IMR-90 (cell line): ENCODE measurements around the gene KLF9. TPM values are rescaled to one million over a fixed set of nuclear protein-coding genes. Genes with fewer than 3 reads are reported as not detected.

Experiments used
- ATAC-seq: fragments of 200-7000 bp; cut with Tn5 transposase; 2 replicates; pipeline ENCODE4 v1.9.1; 2020; ENCODE audit warnings: low read depth, mild to moderate bottlenecking, moderate library complexity
- BruUV-seq: library from RNA; stranded (reverse); fragments of 400-500 nt; replicated peaks from 2 replicates; lab custom pipeline; 2021; lab: Mats Ljungman, UMichigan
- CTCF ChIA-PET: fragments of 300-600 bp; formaldehyde crosslinking; extraction: SDS; loops from one replicate; lab custom pipeline; 2021; ENCODE audit warnings: antibody characterized with exemption; lab: Yijun Ruan, JAX
- POLR2A ChIA-PET: fragments of 300-600 bp; sonication (Branson Sonifier 250); formaldehyde crosslinking; loops from one replicate; lab custom pipeline; 2022; ENCODE audit warnings: antibody characterized with exemption; ENCODE audit not compliant: unreplicated experiment; lab: Charles Lee
- DNase-seq: peaks from one replicate; pipeline ENCODE4 v3.0.0; 2013
- H2AFZ ChIP-seq: replicated peaks from 2 replicates; pipeline ENCODE3; 2013; ENCODE audit warnings: low read length, mild to moderate bottlenecking; ENCODE audit not compliant: poor library complexity
- H2AK5ac ChIP-seq: 2 replicates; pipeline ENCODE4 v1.6.1; 2013; ENCODE audit warnings: low read depth, low read length, inconsistent platforms
- H2AK9ac ChIP-seq: replicated peaks from 2 replicates; pipeline ENCODE3; 2013; ENCODE audit warnings: mild to moderate bottlenecking, low read depth, low read length, moderate library complexity; ENCODE audit not compliant: poor library complexity
- H2BK120ac ChIP-seq: 2 replicates; pipeline ENCODE4 v1.6.1; 2013; ENCODE audit warnings: low read depth, low read length, inconsistent platforms
- H2BK15ac ChIP-seq: 3 replicates; pipeline ENCODE4 v1.6.1; 2013; ENCODE audit warnings: low read depth, low read length, inconsistent platforms
- H2BK20ac ChIP-seq: 2 replicates; pipeline ENCODE4 v1.6.1; 2013; ENCODE audit warnings: low read depth, mild to moderate bottlenecking, inconsistent platforms, low read length, moderate library complexity
- H2BK5ac ChIP-seq: 2 replicates; pipeline ENCODE4 v1.6.1; 2013; ENCODE audit warnings: mild to moderate bottlenecking, low read depth, low read length, inconsistent platforms; ENCODE audit not compliant: poor library complexity, severe bottlenecking
- H3K14ac ChIP-seq: replicated peaks from 2 replicates; pipeline ENCODE4 v1.6.1; 2013; ENCODE audit warnings: low read depth, low read length, inconsistent platforms
- H3K18ac ChIP-seq: 2 replicates; pipeline ENCODE4 v1.6.1; 2013; ENCODE audit warnings: low read depth, low read length, control low read depth
- H3K23ac ChIP-seq: 2 replicates; pipeline ENCODE4 v1.6.1; 2013; ENCODE audit warnings: low read depth, low read length, inconsistent platforms
- H3K27ac ChIP-seq: 2 replicates; pipeline ENCODE4 v1.5.1; 2013; ENCODE audit warnings: mild to moderate bottlenecking, control low read depth, low read length; ENCODE audit not compliant: insufficient read depth
- H3K27me3 ChIP-seq: 2 replicates; pipeline ENCODE4 v1.6.1; 2013; ENCODE audit warnings: low read length; ENCODE audit not compliant: control insufficient read depth, insufficient read depth
- H3K36me3 ChIP-seq: 2 replicates; pipeline ENCODE4 v1.6.1; 2013; ENCODE audit warnings: low read length, mixed read lengths; ENCODE audit not compliant: control insufficient read depth, insufficient read depth
- H3K4ac ChIP-seq: 2 replicates; pipeline ENCODE4 v1.6.1; 2013; ENCODE audit warnings: low read depth, low read length, inconsistent platforms
- H3K4me1 ChIP-seq: 2 replicates; pipeline ENCODE4 v1.6.1; 2013; ENCODE audit warnings: low read length, mixed read lengths; ENCODE audit not compliant: control insufficient read depth, insufficient read depth
- H3K4me2 ChIP-seq: 2 replicates; pipeline ENCODE4 v1.6.1; 2013; ENCODE audit warnings: low read depth, mild to moderate bottlenecking, control low read depth, low read length, moderate library complexity
- H3K4me3 ChIP-seq: 2 replicates; pipeline ENCODE4 v1.5.1; 2013; ENCODE audit warnings: low read depth, mild to moderate bottlenecking, control low read depth, low read length, moderate library complexity; ENCODE audit not compliant: insufficient read depth
- H3K56ac ChIP-seq: 2 replicates; pipeline ENCODE4 v1.6.1; 2013; ENCODE audit warnings: low read length, inconsistent platforms; ENCODE audit not compliant: insufficient read depth; ENCODE audit errors: extremely low read depth
- H3K79me1 ChIP-seq, 2 experiments: 2 replicates each; pipeline ENCODE4 v1.6.1; 2013; ENCODE audit warnings: low read length in 2 of 2, inconsistent platforms in 1 of 2, low read depth in 1 of 2
- H3K9ac ChIP-seq: 2 replicates; pipeline ENCODE4 v1.6.1; 2013; ENCODE audit warnings: low read depth, low read length, control low read depth
- H3K9me1 ChIP-seq: 2 replicates; pipeline ENCODE4 v1.6.1; 2013; ENCODE audit warnings: low read length, inconsistent platforms; ENCODE audit not compliant: insufficient read depth
- H3K9me3 ChIP-seq: 2 replicates; pipeline ENCODE4 v1.6.1; 2013; ENCODE audit warnings: low read length; ENCODE audit not compliant: control insufficient read depth, insufficient read depth
- H4K20me1 ChIP-seq: 2 replicates; pipeline ENCODE4 v1.6.1; 2013; ENCODE audit warnings: low read length, inconsistent platforms; ENCODE audit not compliant: insufficient read depth
- H4K5ac ChIP-seq: 2 replicates; pipeline ENCODE4 v1.6.1; 2013; ENCODE audit warnings: mild to moderate bottlenecking, low read depth, low read length, control low read depth
- H4K8ac ChIP-seq, 2 experiments: 2 replicates each; pipeline ENCODE4 v1.6.1; 2013; ENCODE audit warnings: low read depth in 2 of 2, low read length in 2 of 2, control low read depth in 1 of 2, inconsistent platforms in 1 of 2
- H4K91ac ChIP-seq: 2 replicates; pipeline ENCODE4 v1.6.1; 2013; ENCODE audit warnings: low read depth, low read length, inconsistent platforms; ENCODE audit not compliant: insufficient read depth
- CEBPB ChIP-seq: IDR thresholded peaks from 2 replicates; pipeline ENCODE4 v1.6.1; 2012; ENCODE audit warnings: low read depth, low read length, improper control_type of control experiment
- CHD1 ChIP-seq: IDR thresholded peaks from 2 replicates; pipeline ENCODE4 v1.6.1; 2012; ENCODE audit warnings: low read depth, low read length, improper control_type of control experiment
- CTCF ChIP-seq: conservative IDR thresholded peaks from 2 replicates; pipeline ENCODE4 v1.5.1; 2012; ENCODE audit warnings: mild to moderate bottlenecking, low read depth, low read length, improper control_type of control experiment
- ELK1 ChIP-seq: fragments of 150-350 bp; IDR thresholded peaks from 2 replicates; pipeline ENCODE4 v1.6.1; 2016; ENCODE audit warnings: low read depth, mild to moderate bottlenecking, low read length, moderate library complexity, borderline replicate concordance
- FOS ChIP-seq: fragments of 150-350 bp; IDR thresholded peaks from 2 replicates; pipeline ENCODE4 v1.6.1; 2016; ENCODE audit warnings: low read depth, low read length
- MAFK ChIP-seq: IDR thresholded peaks from 2 replicates; pipeline ENCODE4 v1.6.1; 2012; ENCODE audit warnings: low read depth, low read length, improper control_type of control experiment
- MAZ ChIP-seq: IDR thresholded peaks from 2 replicates; pipeline ENCODE4 v1.6.1; 2012; ENCODE audit warnings: low read depth, mild to moderate bottlenecking, low read length, improper control_type of control experiment, moderate library complexity, borderline replicate concordance
- MXI1 ChIP-seq: IDR thresholded peaks from 2 replicates; pipeline ENCODE4 v1.6.1; 2012; ENCODE audit warnings: low read depth, mild to moderate bottlenecking, low read length, moderate library complexity, borderline replicate concordance
- POLR2A ChIP-seq: IDR thresholded peaks from 2 replicates; pipeline ENCODE4 v1.6.1; 2012; ENCODE audit warnings: mild to moderate bottlenecking, low read depth, low read length
- RAD21 ChIP-seq: IDR thresholded peaks from 2 replicates; pipeline ENCODE4 v1.6.1; 2012; ENCODE audit warnings: low read length, improper control_type of control experiment
- RFX5 ChIP-seq: IDR thresholded peaks from 2 replicates; pipeline ENCODE4 v1.8.0; 2012; ENCODE audit warnings: low read depth, mild to moderate bottlenecking, low read length, moderate library complexity
- SMC3 ChIP-seq: fragments of 150-350 bp; IDR thresholded peaks from 2 replicates; pipeline ENCODE4 v1.6.1; 2016; ENCODE audit warnings: low read depth, mild to moderate bottlenecking, antibody characterized with exemption, low read length, moderate library complexity
- USF2 ChIP-seq: fragments of 150-350 bp; IDR thresholded peaks from 2 replicates; pipeline ENCODE4 v1.6.1; 2017; ENCODE audit warnings: mild to moderate bottlenecking, antibody characterized with exemption, low read length, low read depth
- WGBS, 2 experiments: methylation state at CpG; one replicate each; pipeline versions ENCODE4 v1.1.5 to v1.1.7; 2013; ENCODE audit warnings: missing lambda C conversion rate in 2 of 2; ENCODE audit not compliant: insufficient read length in 1 of 2; ENCODE audit errors: extremely low coverage in 2 of 2; 5-methylcytosine and 5-hydroxymethylcytosine counted together
- dilution Hi-C: fragments of 300-500 bp; cut with HindIII; formaldehyde crosslinking; loops from one replicate; pipeline ENCODE4 v1.14.3; 2018; ENCODE audit warnings: low sequenced_read_pairs; ENCODE audit not compliant: unreplicated experiment
- in situ Hi-C: fragments of 300-500 bp; cut with MboI; formaldehyde crosslinking; loops from 3 replicates; pipeline ENCODE4 v1.14.3; 2019; ENCODE audit warnings: low sequenced_read_pairs, inconsistent platforms, mixed read lengths
- intact Hi-C: fragments of 100-400 bp; cut with micrococcal nuclease; formaldehyde crosslinking; loops from 2 replicates; pipeline ENCODE4 v1.10.0; 2022
- polyA plus RNA-seq, 3 experiments: library from polyadenylated mRNA; depleted of rRNA; stranded (reverse); fragments of >200 nt; gene quantifications; 2 replicates each; pipeline ENCODE4 v1.2.3, GENCODE V29; 2012; ENCODE audit warnings: low replicate concordance in 1 of 3
- total RNA-seq: library from RNA; depleted of rRNA; stranded (reverse); fragments of >200 nt; gene quantifications from 2 replicates; pipeline ENCODE4 v1.2.3, GENCODE V29; 2012

The KLF9 gene
- total and polyA plus RNA-seq, 2 of the 4 experiments (the other 2 are of a cell fraction): 4.1 to 7.5 TPM

- peak overlapping the region; percentile 98 for H3K14ac ChIP-seq
- H3K27me3 ChIP-seq: no peaks in the 10 kb centered on the region
- H3K56ac ChIP-seq: peak overlapping the region; percentile 98
- H3K4me2 ChIP-seq: peak overlapping the region; percentile 92
- peak overlapping the region; percentile 99 for H3K4ac ChIP-seq
- peak overlapping the region; percentile 93 for H2AFZ ChIP-seq
- in situ Hi-C loops (loop anchor here (5.0 kb wide), 1 partner anchor 63 kb away; no protein-coding TSS in a partner anchor), dilution Hi-C loops (no loop called here), intact Hi-C loops (loop anchor here (1.0 kb wide), 1 partner anchor 182 kb away; no protein-coding TSS in a partner anchor)
- peak overlapping the region; percentile 99 for H2BK120ac ChIP-seq
- ChIA-PET CTCF (interaction anchor here (0.7 kb wide), 1 partner anchor 66 kb away, joined by 3 read pairs; no protein-coding TSS in a partner anchor), POLR2A (interaction anchor here (0.6 to 1.4 kb wide), 7 partner anchors 88 to 473 kb away, joined by 3 to 11 read pairs (median 3); no protein-coding TSS in a partner anchor)
- DNase-seq (peak; percentile 96), ATAC-seq (peak; percentile 67)
- peak overlapping the region; percentile 85; the same call in 2 of the 3 replicates for H2BK15ac ChIP-seq
- BruUV-seq: no TSS peak
- H4K8ac ChIP-seq: peak overlapping the region; percentile 90 to 94
- 1% methylated on average over 29 of the region's 65 CpGs; no CpG with 5 or more reads in 1 of the 2 experiments for WGBS, 2 experiments
- no peaks in the 10 kb centered on the region for H3K36me3 ChIP-seq
- H3K9me1 ChIP-seq: 0 out of 2 replicates have a peak, but pooled peaks cover 3% of the 10 kb centered on the region
- peak overlapping the region; percentile 96 for H2BK5ac ChIP-seq
- peak overlapping the region; percentile 96 for H2AK5ac ChIP-seq
- peak overlapping the region; percentile 75 for H4K5ac ChIP-seq
- H3K9ac ChIP-seq: peak overlapping the region; percentile 96
- H2BK20ac ChIP-seq: peak overlapping the region; percentile 89
- peak overlapping the region; percentile 97 for H3K18ac ChIP-seq
- H3K27ac ChIP-seq: peak overlapping the region; percentile 97
- H3K4me3 ChIP-seq: peak overlapping the region; percentile 58
- H4K20me1 ChIP-seq: peaks cover 2% of the 10 kb centered on the region; the same call in 1 of the 2 replicates
- peak overlapping the region; percentile 99 for H3K23ac ChIP-seq
- no peaks in the 10 kb centered on the region for H3K9me3 ChIP-seq
- H3K79me1 ChIP-seq: peaks cover 0 to 16% of the 10 kb centered on the region in 2 experiments; a peak in 2 of 4 replicates
- H3K4me1 ChIP-seq: peaks cover 15% of the 10 kb centered on the region
- peak overlapping the region; percentile 98 for H4K91ac ChIP-seq
- H2AK9ac ChIP-seq: peak overlapping the region; percentile 97
- TF ChIP-seq CHD1 (peak; percentile 85), POLR2A (peak; percentile 81), CEBPB (peak; percentile 64), CTCF (no peak), SMC3 (no peak; the same call in none of the 2 replicates), FOS (peak; percentile 78), RAD21 (no peak; the same call in 1 of the 2 replicates), MAFK (no peak), USF2 (peak; percentile 38; the same call in 1 of the 2 replicates), MAZ (peak; percentile 87; the same call in 1 of the 2 replicates), RFX5 (no peak; the same call in 1 of the 2 replicates), MXI1 (peak; percentile 61; the same call in 1 of the 2 replicates), ELK1 (no peak)
These were observed 4.5 kb upstream of the KLF9 start for GRCh38 chr9:70418822-70419555.
